H1 (cell line): ENCODE results near the gene DCAF8. TPM values are rescaled to one million over a fixed set of nuclear protein-coding genes. Genes with fewer than 3 reads are reported as not detected.

Source experiments
- CTCF ChIA-PET: fragments of 300-600 bp; sonication (Branson Sonifier 250); formaldehyde crosslinking; loops from one replicate; lab custom pipeline; 2021; ENCODE audit not compliant: partially characterized antibody; lab: Charles Lee
- POLR2A ChIA-PET: fragments of 300-600 bp; sonication (Branson Sonifier 250); formaldehyde crosslinking; loops from one replicate; lab custom pipeline; 2021; ENCODE audit warnings: inconsistent platforms; ENCODE audit not compliant: partially characterized antibody; lab: Charles Lee
- DNase-seq, 2 experiments: peaks; one replicate each; pipeline versions ENCODE4 v3.0.0 to v3.0.0-alpha.2; 2010 to 2022; ENCODE audit warnings: low spot score in 2 of 2, low read depth in 1 of 2, mixed read lengths in 1 of 2
- FAIRE-seq: peaks from 2 replicates; lab custom pipeline; 2011; peaks lifted over from hg19 to GRCh38; lab: Jason Lieb, UNC
- H2AFZ ChIP-seq: 2 replicates; pipeline ENCODE4 v1.8.1; 2012; ENCODE audit warnings: low read length, inconsistent platforms
- H2AK5ac ChIP-seq: 2 replicates; pipeline ENCODE4 v1.6.1; 2013; ENCODE audit warnings: low read depth, low read length
- H2BK120ac ChIP-seq: replicated peaks from 2 replicates; pipeline ENCODE3; 2013; ENCODE audit warnings: low read depth, low read length, inconsistent platforms
- H2BK12ac ChIP-seq: 2 replicates; pipeline ENCODE4 v1.6.1; 2013; ENCODE audit warnings: low read depth, low read length
- H2BK15ac ChIP-seq: 2 replicates; pipeline ENCODE4 v1.6.1; 2013; ENCODE audit warnings: low read length
- H2BK20ac ChIP-seq: 2 replicates; pipeline ENCODE4 v1.6.1; 2013; ENCODE audit warnings: low read length
- H2BK5ac ChIP-seq: 2 replicates; pipeline ENCODE4 v1.6.1; 2013; ENCODE audit warnings: low read depth, low read length
- H3K14ac ChIP-seq: 2 replicates; pipeline ENCODE4 v1.6.1; 2013; ENCODE audit warnings: inconsistent platforms; ENCODE audit not compliant: insufficient read length
- H3K18ac ChIP-seq: 2 replicates; pipeline ENCODE4 v1.6.1; 2013; ENCODE audit warnings: low read length; ENCODE audit errors: extremely low read depth
- H3K23ac ChIP-seq: 2 replicates; pipeline ENCODE4 v1.6.1; 2013; ENCODE audit warnings: inconsistent platforms; ENCODE audit not compliant: insufficient read length
- H3K23me2 ChIP-seq: 2 replicates; pipeline ENCODE4 v1.6.1; 2013; ENCODE audit warnings: low read depth, low read length
- H3K27ac ChIP-seq: 2 replicates; pipeline ENCODE4 v1.6.1; 2011; ENCODE audit warnings: low read depth, low read length, inconsistent platforms
- H3K27me3 ChIP-seq, 4 experiments: replicated peaks in 1 of 4; 1 replicate in 1 of 4; 2 replicates in 3 of 4; pipeline versions ENCODE4 v1.6.1 to v1.8.1; 2011 to 2013; ENCODE audit warnings: low read length in 3 of 4, mild to moderate bottlenecking in 3 of 4, inconsistent platforms in 2 of 4, mixed read lengths in 2 of 4, moderate library complexity in 1 of 4; ENCODE audit not compliant: control insufficient read depth in 3 of 4, insufficient read depth in 3 of 4; ENCODE audit errors: extremely low read depth in 1 of 4
- H3K36me3 ChIP-seq, 4 experiments: 2 replicates each; pipeline versions ENCODE4 v1.6.1 to v1.8.1; 2011 to 2013; ENCODE audit warnings: mild to moderate bottlenecking in 4 of 4, low read length in 3 of 4, moderate library complexity in 2 of 4, control low read depth in 1 of 4, inconsistent platforms in 1 of 4; ENCODE audit not compliant: insufficient read depth in 4 of 4, control insufficient read depth in 2 of 4
- H3K4ac ChIP-seq: replicated peaks from 2 replicates; pipeline ENCODE3; 2013; ENCODE audit warnings: low read length, low read depth, mixed read lengths, inconsistent platforms; ENCODE audit not compliant: insufficient read length
- H3K4me1 ChIP-seq, 4 experiments: replicated peaks in 1 of 4; 1 replicate in 1 of 4; 2 replicates in 3 of 4; pipeline versions ENCODE4 v1.6.1 to v1.8.1; 2011 to 2013; ENCODE audit warnings: low read length in 3 of 4, inconsistent platforms in 2 of 4, mixed read lengths in 1 of 4; ENCODE audit not compliant: insufficient read depth in 4 of 4, control insufficient read depth in 3 of 4
- H3K4me2 ChIP-seq, 2 experiments: 2 replicates each; pipeline versions ENCODE4 v1.6.1 to v1.8.1; 2011 to 2013; ENCODE audit warnings: low read depth in 2 of 2, low read length in 2 of 2, control low read depth in 1 of 2, inconsistent platforms in 1 of 2, mild to moderate bottlenecking in 1 of 2; ENCODE audit not compliant: insufficient read depth in 1 of 2
- H3K4me3 ChIP-seq, 4 experiments: fragments of 200-600, 300-600 bp in 1 of 4; sonication (generic), shearing (Covaris generic), sonication (Bioruptor Twin) in 1 of 4; 2 replicates each; pipeline versions ENCODE4 v1.5.1 to v1.8.1; 2011 to 2016; ENCODE audit warnings: low read length in 4 of 4, low read depth in 3 of 4, control low read depth in 2 of 4, inconsistent platforms in 2 of 4, mild to moderate bottlenecking in 2 of 4, mixed read lengths in 1 of 4, moderate library complexity in 1 of 4; ENCODE audit not compliant: insufficient read depth in 2 of 4; ENCODE audit errors: extremely low read depth in 1 of 4
- H3K56ac ChIP-seq: replicated peaks from 2 replicates; pipeline ENCODE3; 2013; ENCODE audit warnings: low read depth, mild to moderate bottlenecking, mixed read lengths, low read length, inconsistent platforms; ENCODE audit not compliant: insufficient read length
- H3K79me1 ChIP-seq: 2 replicates; pipeline ENCODE4 v1.6.1; 2013; ENCODE audit warnings: low read depth, low read length, control low read depth
- H3K79me2 ChIP-seq, 2 experiments: 2 replicates each; pipeline versions ENCODE4 v1.6.1 to v1.8.1; 2012 to 2013; ENCODE audit warnings: low read length in 2 of 2, mild to moderate bottlenecking in 2 of 2, inconsistent platforms in 1 of 2; ENCODE audit not compliant: insufficient read depth in 2 of 2, control insufficient read depth in 1 of 2
- H3K9ac ChIP-seq, 4 experiments: replicated peaks in 1 of 4; 1 replicate in 1 of 4; 2 replicates in 3 of 4; pipeline versions ENCODE4 v1.6.1 to v1.8.1; 2011 to 2013; ENCODE audit warnings: low read depth in 3 of 4, low read length in 3 of 4, control low read depth in 2 of 4, mild to moderate bottlenecking in 2 of 4, moderate library complexity in 2 of 4, inconsistent platforms in 1 of 4; ENCODE audit errors: extremely low read depth in 1 of 4
- H3K9me3 ChIP-seq, 2 experiments: 2 replicates each; pipeline versions ENCODE4 v1.6.1 to v1.8.1; 2012 to 2013; ENCODE audit warnings: mild to moderate bottlenecking in 2 of 2, moderate library complexity in 2 of 2, control low read depth in 1 of 2, inconsistent platforms in 1 of 2, low read depth in 1 of 2, low read length in 1 of 2, mixed read lengths in 1 of 2; ENCODE audit not compliant: insufficient read depth in 2 of 2
- H4K20me1 ChIP-seq, 2 experiments: replicated peaks in 1 of 2; 2 replicates each; pipeline versions ENCODE3 to v1.8.1; 2011 to 2013; ENCODE audit warnings: inconsistent platforms in 2 of 2, low read length in 2 of 2, mild to moderate bottlenecking in 1 of 2; ENCODE audit not compliant: insufficient read depth in 2 of 2, control insufficient read depth in 1 of 2
- H4K5ac ChIP-seq: 2 replicates; pipeline ENCODE4 v1.6.1; 2013; ENCODE audit warnings: low read length, low read depth, mixed read lengths, inconsistent platforms; ENCODE audit not compliant: insufficient read length
- H4K8ac ChIP-seq: 2 replicates; pipeline ENCODE4 v1.8.0; 2013; ENCODE audit warnings: mild to moderate bottlenecking, moderate library complexity, low read length, inconsistent platforms; ENCODE audit not compliant: insufficient read depth; ENCODE audit errors: extremely low read depth
- H4K91ac ChIP-seq: replicated peaks from 2 replicates; pipeline ENCODE3; 2013; ENCODE audit warnings: low read length, mixed read lengths, inconsistent platforms; ENCODE audit not compliant: insufficient read length
- BCL11A ChIP-seq, 2 experiments: IDR thresholded peaks; one replicate each; pipeline ENCODE4 v1.6.1; 2011; ENCODE audit warnings: low read depth in 2 of 2, low read length in 2 of 2, mild to moderate bottlenecking in 2 of 2
- BRCA1 ChIP-seq: IDR thresholded peaks from 2 replicates; pipeline ENCODE4 v1.6.1; 2012; ENCODE audit warnings: low read depth, low read length, improper control_type of control experiment
- CBX8 ChIP-seq: fragments of 300-800, 300-1000 bp; sonication (generic); IDR thresholded peaks from 2 replicates; pipeline ENCODE4 v1.7.1; 2016; ENCODE audit warnings: low read depth, low read length, borderline replicate concordance
- JUN ChIP-seq: IDR thresholded peaks from 2 replicates; pipeline ENCODE4 v1.6.1; 2011; ENCODE audit warnings: low read depth, mild to moderate bottlenecking, improper control_type of control experiment, low read length
- KDM1A ChIP-seq: fragments of 200-600, 300-600 bp; sonication (generic); IDR thresholded peaks from 2 replicates; pipeline ENCODE4 v1.7.1; 2016; ENCODE audit warnings: mild to moderate bottlenecking, low read length, borderline replicate concordance
- KDM4A ChIP-seq: IDR thresholded peaks from one replicate; pipeline ENCODE4 v1.7.1; 2012; ENCODE audit warnings: low read depth, mild to moderate bottlenecking, moderate library complexity, low read length, inconsistent platforms; ENCODE audit not compliant: severe bottlenecking
- MAFK ChIP-seq: IDR thresholded peaks from 2 replicates; pipeline ENCODE4 v1.6.1; 2012; ENCODE audit warnings: low read depth, mild to moderate bottlenecking, improper control_type of control experiment, low read length
- MAX ChIP-seq: IDR thresholded peaks from 2 replicates; pipeline ENCODE4 v1.6.1; 2012; ENCODE audit warnings: inconsistent platforms
- NANOG ChIP-seq: IDR thresholded peaks from 2 replicates; pipeline ENCODE4 v1.6.1; 2011; ENCODE audit warnings: low read length, low read depth, mild to moderate bottlenecking, inconsistent platforms; ENCODE audit not compliant: insufficient read depth, poor library complexity, severe bottlenecking
- NRF1 ChIP-seq: IDR thresholded peaks from 2 replicates; pipeline ENCODE4 v1.6.1; 2011; ENCODE audit warnings: mild to moderate bottlenecking, low read depth, low read length, improper control_type of control experiment
- TAF1 ChIP-seq: IDR thresholded peaks from 2 replicates; pipeline ENCODE4 v1.6.1; 2011; ENCODE audit warnings: mild to moderate bottlenecking, low read depth, low read length
- TAF7 ChIP-seq: optimal IDR thresholded peaks from 2 replicates; pipeline ENCODE3; 2011; ENCODE audit warnings: low read depth, mild to moderate bottlenecking, inconsistent platforms, low read length, moderate library complexity, borderline replicate concordance
- TBP ChIP-seq: IDR thresholded peaks from 2 replicates; pipeline ENCODE4 v1.6.1; 2011; ENCODE audit warnings: low read depth, low read length, improper control_type of control experiment
- YY1 ChIP-seq: IDR thresholded peaks from 2 replicates; pipeline ENCODE4 v1.6.1; 2011; ENCODE audit warnings: low read depth, mild to moderate bottlenecking, low read length
- ZNF274 ChIP-seq: IDR thresholded peaks from 2 replicates; pipeline ENCODE4 v1.7.0; 2012; ENCODE audit warnings: low read length, borderline replicate concordance; ENCODE audit errors: extremely low read depth
- WGBS, 2 experiments: shearing (Covaris generic) in 1 of 2; methylation state at CpG; one replicate each; pipeline versions ENCODE4 v1.1.6 to v1.1.7; 2013 to 2015; ENCODE audit warnings: low lambda C conversion rate in 2 of 2, mixed read lengths in 2 of 2, inconsistent platforms in 1 of 2, low coverage in 1 of 2, missing lambda C conversion rate in 1 of 2; ENCODE audit not compliant: insufficient replicate concordance in 2 of 2, insufficient coverage in 1 of 2, insufficient read length in 1 of 2; ENCODE audit errors: extremely low coverage in 1 of 2, missing lambda C conversion rate in 1 of 2; 5-methylcytosine and 5-hydroxymethylcytosine counted together
- polyA plus RNA-seq, 7 experiments: library from polyadenylated mRNA; depleted of rRNA in 3 of 7; stranded (reverse) in 5 of 7; unstranded in 2 of 7; fragments of >200 nt in 5 of 7; fragments of 200-250 nt in 2 of 7; gene quantifications; 1 replicate in 5 of 7; 2 replicates in 1 of 7; 4 replicates in 1 of 7; pipeline versions ENCODE4 v1.2.1 to v1.2.3, GENCODE V29; 2011 to 2013; ENCODE audit warnings: missing spikeins in 2 of 7, mixed read lengths in 2 of 7
- total RNA-seq: library from RNA; stranded (reverse); fragmentation: NEBNext Ultra II Directional; extraction: Animal tissue kit (Norgen Biotek cat#: 25700); gene quantifications from 2 replicates; pipeline ENCODE4 v1.2.1, GENCODE V29; 2021

Gene DCAF8
- total and polyA plus RNA-seq, 2 of the 8 experiments (the other 6 are each of a cell fraction or from before 2014, with no cell fraction given), result 68.2 to 110 TPM

- no peak overlapping the region; the same call in 1 of the 2 replicates for H4K8ac ChIP-seq
- 85% methylated on average over 1 of the region's 1 CpG; no CpG with 5 or more reads in 1 of the 2 experiments for whole genome bisulfite sequencing, 2 experiments
- H3K4me3 ChIP-seq, result no peak overlapping the region
- no peaks in the 10 kb centered on the region for H3K79me1 ChIP-seq
- H2AFZ ChIP-seq, result no peak overlapping the region
- H3K56ac ChIP-seq, result no peak overlapping the region
- no peak overlapping the region for H2AK5ac ChIP-seq
- no peak overlapping the region for H3K27ac ChIP-seq
- H3K4me2 ChIP-seq, result no peak overlapping the region
- no peaks in the 10 kb centered on the region for H3K4me1 ChIP-seq
- H3K18ac ChIP-seq, result no peak overlapping the region
- no peaks in the 10 kb centered on the region for H3K9me3 ChIP-seq
- no peaks in the 10 kb centered on the region for H3K27me3 ChIP-seq
- DNase-seq (no peak), FAIRE-seq (no peak)
- H3K23me2 ChIP-seq, result no peaks in the 10 kb centered on the region
- H3K79me2 ChIP-seq, result no peaks in the 10 kb centered on the region
- peaks cover 27 to 81% (median 73%) of the 10 kb centered on the region in 4 experiments for H3K36me3 ChIP-seq
- no peak overlapping the region for H3K23ac ChIP-seq
- POLR2A ChIA-PET, result interaction anchor here (0.5 to 1.0 kb wide), 2 partner anchors 8 to 12 kb away, joined by 4 read pairs; no protein-coding TSS in a partner anchor
- H3K14ac ChIP-seq, result no peak overlapping the region
- H2BK12ac ChIP-seq, result no peak overlapping the region
- H4K91ac ChIP-seq, result no peak overlapping the region
- no peak overlapping the region for H2BK120ac ChIP-seq
- H2BK5ac ChIP-seq, result no peak overlapping the region
- no peak overlapping the region for H3K9ac ChIP-seq
- no peak overlapping the region for H4K5ac ChIP-seq
- H2BK20ac ChIP-seq, result no peak overlapping the region
- peaks cover 0 to 2% of the 10 kb centered on the region in 2 experiments for H4K20me1 ChIP-seq
- no peak overlapping the region for H3K4ac ChIP-seq
- no peak overlapping the region for H2BK15ac ChIP-seq
- CTCF ChIA-PET, result interaction anchor here (0.9 to 1.1 kb wide), 3 partner anchors 12 to 81 kb away, joined by 3 to 5 read pairs (median 3); no protein-coding TSS in a partner anchor
- TF ChIP-seq NANOG, result no peak
- no peak for TF ChIP-seq TAF7
- no peak for TF ChIP-seq KDM1A
- no peak for TF ChIP-seq NRF1
- TF ChIP-seq JUN, result no peak
- TF ChIP-seq TAF1, result no peak
- TF ChIP-seq TBP, result no peak
- no peak for TF ChIP-seq KDM4A
- no peak for TF ChIP-seq MAX
- no peak for TF ChIP-seq YY1
- no peak for TF ChIP-seq BCL11A (IDR thresholded peaks at IDR 0.05; ENCODE audit: low read depth in 2 of 2, low read length in 2 of 2)
- TF ChIP-seq CBX8, result no peak
- no peak for TF ChIP-seq ZNF274
- no peak for TF ChIP-seq MAFK
- no peak for TF ChIP-seq BRCA1
Measured at GRCh38 chr1:160296036-160296435, 33.7 kb upstream of the DCAF8 start.
